Upper lobe of left lung (tissue), 4 donors: ENCODE data around the gene IFNAR1.

ENCODE experiments used
- CTCF ChIP-seq, 6 experiments: fragments of 450-650 bp in 4 of 6; fragments of 200-600 bp in 2 of 6; sonication (generic) in 2 of 6; IDR thresholded peaks; one replicate each; pipeline ENCODE4 v1.5.1; 2016 to 2019; ENCODE audit warnings: antibody characterized with exemption in 6 of 6
- EP300 ChIP-seq, 4 donors: sonication (generic); formaldehyde crosslinking; IDR thresholded peaks; one replicate each; pipeline ENCODE4 v1.5.1; 2017; ENCODE audit warnings: antibody characterized with exemption in 4 of 4, control low read depth in 2 of 4
- POLR2A ChIP-seq, 4 donors: fragments of 450-650 bp; IDR thresholded peaks; one replicate each; pipeline ENCODE4 v1.5.1; 2016 to 2017; ENCODE audit warnings: antibody characterized with exemption in 4 of 4, mild to moderate bottlenecking in 2 of 4
- POLR2AphosphoS5 ChIP-seq, 2 donors: sonication (generic); formaldehyde crosslinking; IDR thresholded peaks; one replicate each; pipeline ENCODE4 v1.5.1; 2017; ENCODE audit warnings: antibody characterized with exemption in 2 of 2

DNA sequence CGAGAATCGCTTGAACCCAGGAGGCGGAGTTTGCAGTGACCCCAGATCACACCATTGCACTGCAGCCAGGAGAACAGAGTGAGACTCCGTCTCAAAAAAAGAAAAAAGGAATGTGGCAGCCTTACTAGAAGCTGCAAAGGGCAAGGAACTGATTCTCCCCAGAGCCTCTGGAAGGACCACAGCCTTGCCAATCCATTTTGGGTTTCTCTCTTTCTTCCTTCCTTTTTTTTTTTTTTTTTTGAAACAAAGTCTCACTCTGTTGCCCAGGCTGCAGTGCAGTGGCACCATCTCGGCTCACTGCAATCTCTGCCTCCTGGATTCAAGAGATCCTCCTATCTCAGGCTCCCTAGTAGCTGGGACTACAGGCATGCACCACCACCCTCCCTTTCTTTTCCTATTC lies 68.6 kb downstream of the IFNAR1 start:
- TF ChIP-seq CTCF (IDR thresholded peaks at IDR 0.05) (no peak), POLR2A (IDR thresholded peaks at IDR 0.05) (no peak), EP300 (IDR thresholded peaks at IDR 0.05) (no peak), POLR2AphosphoS5 (IDR thresholded peaks at IDR 0.05) (no peak)
